H9 (cell line): ENCODE measurements around the gene CDK5R2. TPM values are rescaled to one million over a fixed set of nuclear protein-coding genes. Genes with fewer than 3 reads are reported as not detected.
A peak's percentile ranks its signal among the peaks of the same experiment; 100 is the strongest.

ENCODE experiments used
- DNase-seq: peaks from one replicate; pipeline ENCODE4 v3.0.0-alpha.2; 2017
- H2AFZ ChIP-seq: one replicate; pipeline ENCODE4 v1.6.1; 2013; ENCODE audit warnings: mild to moderate bottlenecking, low read length, control low read depth, moderate library complexity
- H2AK5ac ChIP-seq: 2 replicates; pipeline ENCODE4 v1.6.1; 2013; ENCODE audit warnings: low read length, control low read depth, mixed read lengths; ENCODE audit not compliant: insufficient read length
- H2BK120ac ChIP-seq: one replicate; pipeline ENCODE4 v1.6.1; 2013; ENCODE audit warnings: low read depth, mild to moderate bottlenecking, low read length, control low read depth, inconsistent platforms; ENCODE audit not compliant: poor library complexity, severe bottlenecking
- H2BK12ac ChIP-seq: 2 replicates; pipeline ENCODE4 v1.6.1; 2013; ENCODE audit warnings: low read length, control low read depth, mixed read lengths, low read depth; ENCODE audit not compliant: insufficient read length
- H2BK15ac ChIP-seq: 2 replicates; pipeline ENCODE4 v1.6.1; 2013; ENCODE audit warnings: low read depth, low read length, control low read depth
- H2BK20ac ChIP-seq: one replicate; pipeline ENCODE4 v1.6.1; 2013; ENCODE audit warnings: low read depth, mild to moderate bottlenecking, low read length, control low read depth, inconsistent platforms; ENCODE audit not compliant: poor library complexity, severe bottlenecking
- H2BK5ac ChIP-seq: 2 replicates; pipeline ENCODE4 v1.6.1; 2013; ENCODE audit warnings: low read length, control low read depth, mixed read lengths; ENCODE audit not compliant: insufficient read length
- H3K14ac ChIP-seq: 2 replicates; pipeline ENCODE4 v1.6.1; 2013; ENCODE audit warnings: low read length, control low read depth; ENCODE audit not compliant: insufficient read depth
- H3K18ac ChIP-seq: 2 replicates; pipeline ENCODE4 v1.6.1; 2013; ENCODE audit warnings: low read depth, mild to moderate bottlenecking, mixed read lengths, low read length, control low read depth; ENCODE audit not compliant: insufficient read length
- H3K23ac ChIP-seq: 2 replicates; pipeline ENCODE4 v1.6.1; 2013; ENCODE audit warnings: low read length, control low read depth, mixed read lengths, low read depth; ENCODE audit not compliant: insufficient read length
- H3K23me2 ChIP-seq: 2 replicates; pipeline ENCODE4 v1.6.1; 2013; ENCODE audit warnings: low read depth, mild to moderate bottlenecking, mixed read lengths, low read length, control low read depth; ENCODE audit not compliant: insufficient read length, poor library complexity, severe bottlenecking
- H3K27ac ChIP-seq: 2 replicates; pipeline ENCODE4 v1.5.1; 2013; ENCODE audit warnings: low read length, control low read depth, mixed read lengths, low read depth; ENCODE audit not compliant: insufficient read length
- H3K27me3 ChIP-seq: 2 replicates; pipeline ENCODE4 v1.6.1; 2013; ENCODE audit warnings: low read length, control low read depth, inconsistent platforms; ENCODE audit not compliant: insufficient read depth
- H3K4ac ChIP-seq: 2 replicates; pipeline ENCODE4 v1.6.1; 2013; ENCODE audit warnings: low read depth, mild to moderate bottlenecking, control low read depth, inconsistent platforms, low read length, moderate library complexity
- H3K4me1 ChIP-seq: 2 replicates; pipeline ENCODE4 v1.6.1; 2013; ENCODE audit warnings: low read length, control low read depth, inconsistent platforms; ENCODE audit not compliant: insufficient read depth
- H3K4me2 ChIP-seq: 2 replicates; pipeline ENCODE4 v1.6.1; 2013; ENCODE audit warnings: low read length, control low read depth, mixed read lengths; ENCODE audit not compliant: insufficient read length, insufficient read depth
- H3K56ac ChIP-seq: 2 replicates; pipeline ENCODE4 v1.6.1; 2013; ENCODE audit warnings: low read depth, mild to moderate bottlenecking, mixed read lengths, low read length, control low read depth; ENCODE audit not compliant: insufficient read length
- H3K79me1 ChIP-seq: 2 replicates; pipeline ENCODE4 v1.6.1; 2013; ENCODE audit warnings: low read depth, mild to moderate bottlenecking, moderate library complexity, low read length, control low read depth, inconsistent platforms; ENCODE audit not compliant: insufficient read depth, poor library complexity, severe bottlenecking
- H3K79me2 ChIP-seq: 2 replicates; pipeline ENCODE4 v1.6.1; 2013; ENCODE audit warnings: low read length, control low read depth, inconsistent platforms; ENCODE audit not compliant: insufficient read depth
- H3K9ac ChIP-seq: 2 replicates; pipeline ENCODE4 v1.6.1; 2013; ENCODE audit warnings: low read length, control low read depth, mixed read lengths; ENCODE audit not compliant: insufficient read length; ENCODE audit errors: extremely low read depth
- H3K9me3 ChIP-seq: one replicate; pipeline ENCODE4 v1.6.1; 2013; ENCODE audit warnings: low read depth, low read length, inconsistent platforms; ENCODE audit not compliant: control insufficient read depth
- H3T11ph ChIP-seq: one replicate; pipeline ENCODE4 v1.6.1; 2013; ENCODE audit warnings: mild to moderate bottlenecking, low read length, control low read depth, inconsistent platforms
- H4K20me1 ChIP-seq: one replicate; pipeline ENCODE4 v1.6.1; 2013; ENCODE audit not compliant: control insufficient read depth, insufficient read length, insufficient read depth
- H4K5ac ChIP-seq: 2 replicates; pipeline ENCODE4 v1.6.1; 2013; ENCODE audit warnings: low read depth, mild to moderate bottlenecking, mixed read lengths, low read length, control low read depth; ENCODE audit not compliant: insufficient read length
- H4K8ac ChIP-seq: replicated peaks from 2 replicates; pipeline ENCODE4 v1.6.1; 2013; ENCODE audit warnings: low read length, control low read depth, mixed read lengths, low read depth; ENCODE audit not compliant: insufficient read length
- H4K91ac ChIP-seq: 2 replicates; pipeline ENCODE4 v1.6.1; 2013; ENCODE audit warnings: low read depth, mild to moderate bottlenecking, moderate library complexity, mixed read lengths, low read length, control low read depth; ENCODE audit not compliant: insufficient read length
- H3K27ac Mint-ChIP-seq, 3 experiments: 2 replicates in 2 of 3; 3 replicates in 1 of 3; pipeline ENCODE4 v1.8.0; 2020 to 2021; ENCODE audit warnings: mixed read lengths in 3 of 3, mild to moderate bottlenecking in 1 of 3, moderate library complexity in 1 of 3
- H3K27me3 Mint-ChIP-seq: 2 replicates; pipeline ENCODE4 v1.8.0; 2021; ENCODE audit warnings: low read depth, mild to moderate bottlenecking, moderate library complexity, mixed read lengths
- H3K36me3 Mint-ChIP-seq, 3 experiments: 2 replicates in 2 of 3; 3 replicates in 1 of 3; pipeline ENCODE4 v1.8.0; 2020 to 2021; ENCODE audit warnings: low read depth in 3 of 3, mixed read lengths in 3 of 3; ENCODE audit not compliant: insufficient read depth in 1 of 3
- H3K4me1 Mint-ChIP-seq, 2 experiments: 2 replicates each; pipeline ENCODE4 v1.8.0; 2020; ENCODE audit warnings: mixed read lengths in 2 of 2
- H3K4me3 Mint-ChIP-seq, 2 experiments: 2 replicates in 1 of 2; 3 replicates in 1 of 2; pipeline ENCODE4 v1.8.0; 2020 to 2021; ENCODE audit warnings: mild to moderate bottlenecking in 2 of 2, mixed read lengths in 2 of 2, moderate library complexity in 1 of 2
- H3K9me3 Mint-ChIP-seq, 2 experiments: 2 replicates in 1 of 2; 3 replicates in 1 of 2; pipeline ENCODE4 v1.8.0; 2020; ENCODE audit warnings: mild to moderate bottlenecking in 2 of 2, mixed read lengths in 2 of 2, moderate library complexity in 1 of 2
- WGBS: extraction: QIAGEN DNeasy Blood & Tissue Kit; methylation state at CpG from one replicate; pipeline ENCODE4 v1.1.7; 2013; ENCODE audit warnings: missing lambda C conversion rate, low lambda C conversion rate, mixed read lengths; ENCODE audit not compliant: insufficient read length; ENCODE audit errors: extremely low coverage; 5-methylcytosine and 5-hydroxymethylcytosine counted together
- total RNA-seq: library from RNA; stranded (reverse); gene quantifications from 2 replicates; pipeline ENCODE4 v1.2.1, GENCODE V29; 2021
- TF ChIP-seq, protein P1 (sequence below): fragments of 200-600 bp; sonication (generic); conservative IDR thresholded peaks from 3 replicates; pipeline ENCODE4 v1.8.0; 2021; ENCODE audit warnings: antibody characterized with exemption, mild to moderate bottlenecking

Gene CDK5R2
- total RNA-seq, 1 experiment from 2014 or later = 0.26 TPM

GRCh38 chr2:218984239-218985020, 25.0 kb downstream of the CDK5R2 start:
- Histone ChIP-seq H3K23ac (no peak overlapping the region), H3K56ac (no peak overlapping the region), H3K18ac (no peak overlapping the region), H3K9ac (no peak overlapping the region), H4K8ac (no peak overlapping the region), H2BK12ac (no peak overlapping the region), H4K5ac (no peak overlapping the region), H2BK20ac (no peak overlapping the region), H3K27me3 (peaks cover 83% of the 10 kb centered on the region), H3K4me1 (no peaks in the 10 kb centered on the region; the same call in 1 of the 2 replicates), H3T11ph (no peak overlapping the region), H3K9me3 (no peaks in the 10 kb centered on the region), H2AK5ac (no peak overlapping the region), H3K4ac (no peak overlapping the region), H4K20me1 (no peaks in the 10 kb centered on the region), H3K14ac (no peak overlapping the region), H4K91ac (no peak overlapping the region), H3K79me1 (no peaks in the 10 kb centered on the region), H2BK120ac (no peak overlapping the region), H2BK5ac (no peak overlapping the region), H3K4me2 (peak overlapping the region; percentile 42), H3K79me2 (no peaks in the 10 kb centered on the region), H2BK15ac (no peak overlapping the region), H3K23me2 (peaks cover 16% of the 10 kb centered on the region), H3K27ac (no peak overlapping the region), H2AFZ (no peak overlapping the region)
- peaks cover 99% of the 10 kb centered on the region for H3K27me3 Mint-ChIP-seq
- H3K4me1 Mint-ChIP-seq = peaks cover 10 to 31% of the 10 kb centered on the region in 2 experiments
- H3K27ac Mint-ChIP-seq = no peak overlapping the region
- H3K36me3 Mint-ChIP-seq = peaks cover 0 to 3% (median 0%) of the 10 kb centered on the region in 3 experiments; a peak in 1 of 7 replicates
- peak; percentile 58 for DNase-seq
- no CpG with 5 or more reads among the region's 50 CpGs for WGBS
- TF ChIP-seq, protein P1, sequence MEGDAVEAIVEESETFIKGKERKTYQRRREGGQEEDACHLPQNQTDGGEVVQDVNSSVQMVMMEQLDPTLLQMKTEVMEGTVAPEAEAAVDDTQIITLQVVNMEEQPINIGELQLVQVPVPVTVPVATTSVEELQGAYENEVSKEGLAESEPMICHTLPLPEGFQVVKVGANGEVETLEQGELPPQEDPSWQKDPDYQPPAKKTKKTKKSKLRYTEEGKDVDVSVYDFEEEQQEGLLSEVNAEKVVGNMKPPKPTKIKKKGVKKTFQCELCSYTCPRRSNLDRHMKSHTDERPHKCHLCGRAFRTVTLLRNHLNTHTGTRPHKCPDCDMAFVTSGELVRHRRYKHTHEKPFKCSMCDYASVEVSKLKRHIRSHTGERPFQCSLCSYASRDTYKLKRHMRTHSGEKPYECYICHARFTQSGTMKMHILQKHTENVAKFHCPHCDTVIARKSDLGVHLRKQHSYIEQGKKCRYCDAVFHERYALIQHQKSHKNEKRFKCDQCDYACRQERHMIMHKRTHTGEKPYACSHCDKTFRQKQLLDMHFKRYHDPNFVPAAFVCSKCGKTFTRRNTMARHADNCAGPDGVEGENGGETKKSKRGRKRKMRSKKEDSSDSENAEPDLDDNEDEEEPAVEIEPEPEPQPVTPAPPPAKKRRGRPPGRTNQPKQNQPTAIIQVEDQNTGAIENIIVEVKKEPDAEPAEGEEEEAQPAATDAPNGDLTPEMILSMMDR = no peak
- H3K4me3 Mint-ChIP-seq = peak overlapping the region; percentile 45 to 82
- H3K9me3 Mint-ChIP-seq = peaks cover 2 to 5% of the 10 kb centered on the region in 2 experiments; a peak in 2 of 5 replicates
